ENCODE results near the gene RNF187.

RNF187 gene

GRCh38 chr1:228477263-228477662 is 9.9 kb upstream of the RNF187 start:
- DNase-seq: no peak
- in situ Hi-C loops (cut with HindIII; ENCODE audit: low pct_ligation_motif_present, low pct_unique_long_range_greater_than_20kb, low sequenced_read_pairs): no loop called here

GRCh38 chr1:228478326-228478725 is 8.9 kb upstream of the RNF187 start:
- in situ Hi-C loops (cut with HindIII; ENCODE audit: low pct_ligation_motif_present, low pct_unique_long_range_greater_than_20kb, low sequenced_read_pairs): no loop called here
- DNase-seq: no peak

DNA sequence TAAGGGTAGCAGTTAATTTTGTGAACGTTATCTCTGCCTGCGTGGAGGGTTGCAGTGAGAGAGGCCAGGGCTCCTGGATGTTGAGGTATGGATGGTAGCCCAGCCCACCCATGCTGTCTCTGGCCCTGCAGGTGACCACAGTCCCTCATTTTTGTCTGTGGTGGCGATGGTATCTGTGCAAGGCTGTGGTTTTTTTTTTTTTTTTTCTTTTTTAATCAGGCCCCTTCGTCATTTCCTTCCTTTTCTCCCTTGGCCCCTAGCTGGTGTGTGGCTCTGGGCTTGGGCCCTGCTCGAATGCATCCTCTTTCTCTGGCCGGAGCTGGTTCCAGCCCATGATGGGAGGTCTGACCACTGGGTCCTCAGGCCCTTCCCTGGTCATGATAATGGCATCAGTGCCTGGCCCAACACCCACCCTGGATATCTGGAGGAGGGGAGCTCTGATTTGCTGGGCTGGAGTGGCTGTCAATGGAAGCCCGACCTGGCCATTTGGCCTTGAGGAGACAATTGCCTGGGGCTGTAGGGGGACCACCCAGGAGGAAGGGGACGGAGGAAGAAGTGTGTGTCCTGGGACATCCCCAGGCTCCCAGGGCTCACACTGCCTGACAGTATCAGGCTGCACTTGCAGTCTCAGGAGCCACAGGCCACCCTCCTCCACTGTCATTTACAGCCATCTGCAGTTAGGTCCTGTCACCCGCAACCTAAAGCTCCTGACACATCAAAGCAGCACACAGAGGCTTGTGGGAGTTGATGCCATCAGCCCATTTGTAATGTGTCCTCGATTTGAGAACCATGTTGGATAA is 8.1 kb upstream of the RNF187 start:
- in situ Hi-C loops (cut with HindIII; ENCODE audit: low pct_ligation_motif_present, low pct_unique_long_range_greater_than_20kb, low sequenced_read_pairs): no loop called here
- no peak for DNase-seq

GRCh38 chr1:228483789-228484188 is 3.4 kb upstream of the RNF187 start:
- in situ Hi-C loops (cut with HindIII; ENCODE audit: low pct_ligation_motif_present, low pct_unique_long_range_greater_than_20kb, low sequenced_read_pairs): no loop called here
- no peak for DNase-seq

- peak; percentile 81 for DNase-seq
- in situ Hi-C loops (cut with HindIII; ENCODE audit: low pct_ligation_motif_present, low pct_unique_long_range_greater_than_20kb, low sequenced_read_pairs): no loop called here
Measured at GRCh38 chr1:228486596-228487335, 416 bp upstream of the RNF187 start.

DNA sequence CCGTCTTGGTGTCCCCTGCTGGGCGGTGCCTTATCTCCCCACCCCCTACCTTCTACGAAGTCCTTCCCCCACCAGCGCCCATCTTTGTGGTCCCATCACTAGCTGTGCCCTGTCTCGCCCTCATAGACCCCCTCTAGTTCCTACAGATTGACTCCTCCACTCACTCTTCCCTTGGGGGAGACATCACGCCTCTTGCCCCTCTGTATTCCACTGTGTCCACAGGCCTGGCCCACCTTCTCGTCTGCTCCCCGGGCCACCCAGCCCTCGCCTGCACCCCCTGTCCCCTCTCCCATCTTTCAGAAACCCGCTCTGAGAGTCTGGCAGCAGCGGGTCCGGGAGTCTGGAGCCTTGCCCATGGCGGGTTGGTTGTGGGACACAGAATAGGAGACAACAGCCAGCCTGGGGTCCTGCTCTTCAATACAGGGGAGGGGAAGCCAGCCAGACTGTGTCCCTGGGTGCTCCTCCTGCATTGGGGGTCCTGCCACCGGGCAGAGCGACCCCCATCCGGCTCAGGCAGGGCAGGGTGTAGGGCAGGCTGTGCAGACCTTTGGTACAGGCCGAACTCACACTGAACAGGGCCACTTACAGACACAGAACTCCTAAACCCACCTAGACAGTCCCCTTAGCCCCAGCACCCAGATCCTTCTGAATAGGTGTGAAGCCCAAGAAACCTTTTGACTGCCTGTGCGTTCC is 1.1 kb downstream of the RNF187 start:
- in situ Hi-C loops (cut with HindIII; ENCODE audit: low pct_ligation_motif_present, low pct_unique_long_range_greater_than_20kb, low sequenced_read_pairs): no loop called here
- DNase-seq: no peak

DNA sequence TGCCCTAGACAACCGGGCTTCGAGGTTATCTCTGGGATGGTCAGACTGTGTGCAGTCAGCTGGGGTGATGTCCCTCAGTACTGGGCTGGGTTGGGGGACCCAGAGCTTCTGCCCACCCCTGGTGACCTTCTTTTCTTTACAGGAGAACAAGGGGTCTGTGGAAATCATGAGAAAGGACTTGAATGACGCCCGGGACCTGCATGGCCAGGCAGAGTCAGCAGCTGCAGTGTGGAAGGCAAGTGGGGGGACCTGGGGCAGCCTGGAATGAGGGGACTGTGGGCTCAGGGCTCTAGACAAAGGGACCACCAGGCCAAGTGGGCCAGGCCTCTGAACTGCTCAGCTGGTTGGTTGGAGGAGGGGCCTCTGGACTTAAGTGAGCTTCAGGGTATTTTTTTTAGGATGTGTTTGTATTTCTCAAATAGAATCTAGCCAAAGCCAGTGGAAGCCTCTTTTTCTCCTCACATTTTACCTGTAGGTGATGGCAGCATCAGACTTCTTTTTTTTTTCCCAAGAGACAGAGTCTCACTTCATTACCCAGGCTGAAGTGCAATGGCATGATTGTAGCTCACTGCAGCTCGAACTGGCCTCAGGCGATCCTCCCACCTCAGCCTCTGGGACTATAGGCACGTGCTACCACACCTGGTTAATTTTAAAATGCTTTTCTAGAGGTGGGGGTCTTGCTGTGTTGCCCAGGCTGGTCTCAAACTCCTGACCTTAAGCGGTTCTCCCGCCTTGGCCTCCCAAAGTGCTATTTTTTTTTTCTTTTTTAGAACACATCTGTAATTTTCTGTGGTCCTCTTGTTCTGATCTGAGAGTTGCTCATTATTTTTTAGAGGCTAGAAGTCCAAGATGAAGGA is 1.9 kb downstream of the RNF187 start:
- in situ Hi-C loops (cut with HindIII; ENCODE audit: low pct_ligation_motif_present, low pct_unique_long_range_greater_than_20kb, low sequenced_read_pairs): no loop called here
- no peak for DNase-seq

GRCh38 chr1:228490120-228491078 is 3.2 kb downstream of the RNF187 start:
- in situ Hi-C loops (cut with HindIII; ENCODE audit: low pct_ligation_motif_present, low pct_unique_long_range_greater_than_20kb, low sequenced_read_pairs): no loop called here
- DNase-seq: peak; percentile 24

DNA sequence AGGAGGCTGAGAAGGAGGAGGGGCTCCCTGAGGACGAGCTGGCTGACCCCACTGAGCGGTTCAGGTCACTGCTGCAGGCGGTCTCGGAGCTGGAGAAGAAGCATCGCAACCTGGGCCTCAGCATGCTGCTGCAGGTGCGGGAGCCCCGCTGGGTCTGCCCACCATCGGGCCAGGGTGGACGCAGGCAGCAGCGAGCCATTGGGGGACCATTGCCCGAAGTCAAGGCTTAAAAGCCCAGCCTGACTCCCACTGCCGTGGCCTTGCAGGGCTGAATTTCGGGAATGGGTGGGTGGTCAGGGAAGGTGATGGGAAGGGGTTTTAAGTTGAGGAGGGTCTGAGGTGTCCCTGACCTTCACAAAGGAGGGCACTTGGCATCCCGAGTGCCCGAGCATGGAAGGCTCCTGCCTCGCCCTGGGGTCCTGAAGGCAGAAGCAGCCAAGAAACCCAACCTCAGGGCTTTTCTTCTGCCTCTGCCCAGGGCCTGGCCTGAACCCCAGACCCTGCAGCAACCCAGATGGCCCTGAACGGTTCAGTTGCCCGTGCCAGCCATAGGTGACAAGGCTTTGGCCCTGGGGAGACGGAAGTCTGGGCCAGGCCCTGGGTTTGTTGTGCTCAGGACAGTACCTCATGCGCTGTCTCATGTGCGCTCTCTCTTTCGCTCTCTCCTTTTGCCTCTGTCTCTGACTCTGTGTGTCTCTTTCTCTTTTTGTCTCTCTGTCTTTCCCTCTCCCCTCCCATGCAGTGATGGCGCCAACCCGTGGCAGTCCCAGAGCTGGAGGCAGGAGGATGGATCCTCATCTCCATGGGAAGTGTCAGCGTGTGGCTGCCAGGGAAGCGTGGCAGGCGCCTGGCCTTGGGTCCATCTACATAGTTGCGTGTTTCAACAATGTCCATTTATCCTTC is 6.2 kb downstream of the RNF187 start:
- in situ Hi-C loops (cut with HindIII; ENCODE audit: low pct_ligation_motif_present, low pct_unique_long_range_greater_than_20kb, low sequenced_read_pairs): no loop called here
- no peak for DNase-seq

DNA sequence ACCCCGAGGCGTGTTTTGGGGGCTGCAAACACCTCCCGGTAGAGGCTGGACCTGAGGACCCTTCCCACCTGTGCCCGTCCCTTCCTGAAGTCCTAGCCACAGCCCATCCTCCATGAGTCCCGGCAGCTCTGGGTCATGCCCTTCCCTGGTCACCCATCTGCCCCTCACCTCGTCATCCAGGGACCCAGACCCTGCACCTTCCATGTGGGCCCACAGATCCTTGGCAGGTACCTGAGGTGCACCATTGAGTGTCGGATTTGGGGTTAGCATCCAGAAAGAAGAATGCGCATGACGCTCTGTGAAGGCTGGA is 6.8 kb downstream of the RNF187 start:
- no peak for DNase-seq
- in situ Hi-C loops (cut with HindIII; ENCODE audit: low pct_ligation_motif_present, low pct_unique_long_range_greater_than_20kb, low sequenced_read_pairs): no loop called here

DNA sequence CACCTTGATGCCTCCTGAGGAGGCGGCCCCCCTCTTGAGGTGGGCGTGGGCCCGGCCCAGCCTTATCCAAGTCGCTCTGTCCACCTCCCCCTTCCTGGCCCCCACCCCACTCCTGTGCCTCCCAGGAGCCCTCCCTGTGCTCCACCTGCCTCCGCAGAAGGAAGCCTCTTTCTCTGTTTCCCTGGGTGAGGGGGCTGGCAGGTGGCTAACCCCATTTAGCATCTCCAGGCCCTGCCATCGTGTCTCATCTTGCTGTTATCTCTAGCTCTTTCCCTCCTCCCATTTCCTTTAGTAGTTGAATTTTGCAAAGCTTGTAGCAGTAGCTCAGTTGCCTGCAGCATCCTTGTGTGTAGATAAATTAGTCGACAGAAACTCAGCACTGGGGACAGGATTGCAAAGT is 7.2 kb downstream of the RNF187 start:
- in situ Hi-C loops (cut with HindIII; ENCODE audit: low pct_ligation_motif_present, low pct_unique_long_range_greater_than_20kb, low sequenced_read_pairs): no loop called here
- no peak for DNase-seq

DNA sequence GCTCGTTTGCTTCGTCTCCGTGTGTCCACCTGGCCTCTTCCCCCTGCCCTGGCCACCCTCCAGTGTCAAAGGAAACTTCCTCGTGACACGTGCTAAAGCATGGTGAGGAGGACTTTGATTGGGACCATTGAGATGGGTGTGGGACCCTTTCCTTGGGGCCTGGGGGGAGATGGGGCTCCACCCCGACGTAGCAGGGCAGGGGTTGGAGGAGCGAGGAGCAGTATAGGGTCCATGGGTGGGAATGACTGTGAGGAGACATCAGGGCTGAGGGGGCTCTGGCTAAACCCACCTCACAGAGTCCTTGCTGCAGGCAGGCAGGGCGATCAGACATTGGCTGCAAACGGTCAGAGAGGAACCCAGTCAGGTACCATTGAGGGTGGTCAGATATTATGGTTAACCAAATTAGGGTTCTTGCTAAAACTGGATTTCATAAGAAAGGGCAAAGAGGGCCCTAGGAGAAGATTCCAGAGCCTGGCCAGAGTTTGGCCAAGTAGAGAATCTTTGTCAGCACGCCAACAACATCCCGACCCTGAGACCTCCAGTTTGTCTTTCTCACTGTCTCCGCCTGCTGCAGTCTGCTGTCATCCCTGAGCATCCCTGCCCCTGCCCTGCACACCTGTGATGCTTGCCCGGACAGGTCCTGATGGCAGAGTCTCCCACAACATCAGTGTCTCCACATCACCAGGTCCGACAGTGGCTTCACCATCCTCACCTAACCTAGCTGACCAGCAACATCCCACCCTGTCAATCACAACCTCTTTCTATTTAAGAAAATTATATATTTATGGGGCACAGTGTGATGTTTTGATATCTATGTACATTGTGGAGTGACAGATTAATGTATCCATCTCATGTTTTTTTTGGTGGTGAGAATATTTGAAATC is 8.0 kb downstream of the RNF187 start:
- in situ Hi-C loops (cut with HindIII; ENCODE audit: low pct_ligation_motif_present, low pct_unique_long_range_greater_than_20kb, low sequenced_read_pairs): no loop called here
- DNase-seq: no peak

DNA sequence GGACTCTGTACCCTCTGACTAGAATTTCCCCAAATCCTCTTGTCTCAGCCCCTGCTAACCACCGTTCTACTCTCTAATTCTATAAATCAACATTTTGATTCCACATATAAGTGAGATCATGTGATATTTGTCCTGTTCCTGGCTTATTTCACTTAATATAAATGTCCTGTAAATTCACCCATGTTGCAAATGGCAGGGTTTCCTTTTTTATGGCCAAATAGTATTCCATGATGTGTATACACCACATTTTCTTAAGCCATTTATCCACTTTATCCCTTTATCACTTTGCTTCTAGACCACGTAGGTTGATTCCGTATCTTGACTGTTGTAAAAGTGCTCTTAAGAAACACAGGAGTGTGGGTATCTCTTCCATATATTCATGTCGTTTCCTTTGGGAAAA is 8.9 kb downstream of the RNF187 start:
- DNase-seq: no peak
- in situ Hi-C loops (cut with HindIII; ENCODE audit: low pct_ligation_motif_present, low pct_unique_long_range_greater_than_20kb, low sequenced_read_pairs): no loop called here

GRCh38 chr1:228496494-228496893 is 9.3 kb downstream of the RNF187 start:
- no peak for DNase-seq
- in situ Hi-C loops (cut with HindIII; ENCODE audit: low pct_ligation_motif_present, low pct_unique_long_range_greater_than_20kb, low sequenced_read_pairs): no loop called here

- DNase-seq: no peak
- in situ Hi-C loops (cut with HindIII; ENCODE audit: low pct_ligation_motif_present, low pct_unique_long_range_greater_than_20kb, low sequenced_read_pairs): no loop called here
Measured at GRCh38 chr1:228497206-228497605, 10.0 kb downstream of the RNF187 start.

DNA sequence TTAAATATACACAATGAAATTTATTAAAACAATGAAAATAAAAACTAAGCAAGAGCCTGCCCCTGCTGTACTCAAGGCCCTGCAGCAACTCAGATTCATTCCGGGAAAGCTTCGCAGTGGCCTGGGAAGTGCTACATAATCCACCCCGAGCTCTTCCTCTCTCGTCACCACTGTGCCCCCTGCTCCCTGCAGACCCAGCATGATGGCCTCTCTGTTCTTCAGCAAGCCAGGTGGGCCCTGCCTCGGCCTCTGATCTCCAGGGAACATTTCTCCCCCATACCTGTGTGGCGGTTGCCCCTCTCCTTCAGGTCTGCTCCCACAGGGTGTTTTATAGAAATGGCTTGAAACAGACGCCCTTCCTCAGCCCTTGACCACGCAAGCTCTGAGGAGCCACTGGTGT is 10.6 kb downstream of the RNF187 start:
- in situ Hi-C loops (cut with HindIII; ENCODE audit: low pct_ligation_motif_present, low pct_unique_long_range_greater_than_20kb, low sequenced_read_pairs): no loop called here
- DNase-seq: no peak

Measured in ACHN (cell line).